Measurements from ENCODE around the gene CRISP3. TPM values are rescaled to one million over a fixed set of nuclear protein-coding genes. Genes with fewer than 3 reads are reported as not detected.

The CRISP3 gene
- total and polyA plus RNA-seq, 2 of the 8 experiments (the other 6 are each of a cell fraction or from before 2014, with no cell fraction given): not detected

GRCh38 chr6:49782725-49783124 is 38.5 kb upstream of the CRISP3 start:
- Histone ChIP-seq H4K8ac (ENCODE audit: extremely low read depth, insufficient read depth, low read length) (no peak overlapping the region), H2BK20ac (ENCODE audit: low read length) (no peak overlapping the region), H3K4me1 (replicated peaks in 1 of 4; ENCODE audit: control insufficient read depth in 3 of 4, insufficient read depth in 4 of 4, low read length in 3 of 4) (no peaks in the 10 kb centered on the region; a peak in 1 of 7 replicates), H4K91ac (replicated peaks; ENCODE audit: insufficient read length, low read length) (no peak overlapping the region), H3K4ac (replicated peaks; ENCODE audit: insufficient read length, low read depth, low read length) (no peak overlapping the region), H4K20me1 (replicated peaks in 1 of 2; ENCODE audit: control insufficient read depth in 1 of 2, insufficient read depth in 2 of 2, low read length in 2 of 2) (no peaks in the 10 kb centered on the region), H2AFZ (ENCODE audit: low read length) (no peak overlapping the region), H3K4me3 (ENCODE audit: extremely low read depth in 1 of 4, insufficient read depth in 2 of 4, low read depth in 3 of 4, low read length in 4 of 4) (no peak overlapping the region), H3K18ac (ENCODE audit: extremely low read depth, low read length) (no peak overlapping the region), H2AK5ac (ENCODE audit: low read depth, low read length) (no peak overlapping the region), H3K79me2 (ENCODE audit: control insufficient read depth in 1 of 2, insufficient read depth in 2 of 2, low read length in 2 of 2) (no peaks in the 10 kb centered on the region), H4K5ac (ENCODE audit: insufficient read length, low read depth, low read length) (no peak overlapping the region), H3K9ac (replicated peaks in 1 of 4; ENCODE audit: extremely low read depth in 1 of 4, low read depth in 3 of 4, low read length in 3 of 4) (no peak overlapping the region), H3K56ac (replicated peaks; ENCODE audit: insufficient read length, low read depth, low read length) (no peak overlapping the region), H3K27ac (ENCODE audit: low read depth, low read length) (no peak overlapping the region), H3K79me1 (ENCODE audit: low read depth, low read length) (no peaks in the 10 kb centered on the region), H2BK120ac (replicated peaks; ENCODE audit: low read depth, low read length) (no peak overlapping the region), H3K14ac (ENCODE audit: insufficient read length) (no peak overlapping the region), H3K36me3 (ENCODE audit: control insufficient read depth in 2 of 4, insufficient read depth in 4 of 4, low read length in 3 of 4) (no peaks in the 10 kb centered on the region), H3K9me3 (ENCODE audit: insufficient read depth in 2 of 2, low read depth in 1 of 2, low read length in 1 of 2) (no peaks in the 10 kb centered on the region), H2BK15ac (ENCODE audit: low read length) (no peak overlapping the region), H3K4me2 (ENCODE audit: insufficient read depth in 1 of 2, low read depth in 2 of 2, low read length in 2 of 2) (no peak overlapping the region), H2BK12ac (ENCODE audit: low read depth, low read length) (no peak overlapping the region), H3K27me3 (replicated peaks in 1 of 4; ENCODE audit: control insufficient read depth in 3 of 4, extremely low read depth in 1 of 4, insufficient read depth in 3 of 4, low read length in 3 of 4) (no peaks in the 10 kb centered on the region), H3K23ac (ENCODE audit: insufficient read length) (no peak overlapping the region), H3K23me2 (ENCODE audit: low read depth, low read length) (no peaks in the 10 kb centered on the region), H2BK5ac (ENCODE audit: low read depth, low read length) (no peak overlapping the region)
- no peak for FAIRE-seq
- POLR2A ChIA-PET (ENCODE audit: partially characterized antibody): no interaction called here
- CTCF ChIA-PET (ENCODE audit: partially characterized antibody): no interaction called here
- DNase-seq (ENCODE audit: low read depth in 1 of 2, low spot score in 2 of 2): no peak
- 92% methylated on average over 7 of the region's 7 CpGs; no CpG with 5 or more reads in 1 of the 2 experiments for WGBS, 2 experiments (ENCODE audit: extremely low coverage in 1 of 2, insufficient coverage in 1 of 2, insufficient read length in 1 of 2, insufficient replicate concordance in 2 of 2, low coverage in 1 of 2, low lambda C conversion rate in 2 of 2, missing lambda C conversion rate in 1 of 2)
- TF ChIP-seq JUN (IDR thresholded peaks at IDR 0.05; ENCODE audit: low read depth, low read length) (no peak), RXRA (IDR thresholded peaks at IDR 0.05; ENCODE audit: insufficient read depth, low read depth, low read length) (no peak), CREB1 (IDR thresholded peaks at IDR 0.05) (no peak), EP300 (IDR thresholded peaks at IDR 0.05; ENCODE audit: borderline replicate concordance in 1 of 2, low read depth in 2 of 2, low read length in 2 of 2) (no peak), KDM1A (IDR thresholded peaks at IDR 0.05; ENCODE audit: borderline replicate concordance, low read length) (no peak), SP2 (IDR thresholded peaks at IDR 0.05; ENCODE audit: low read length) (no peak), CTCF (IDR thresholded peaks at IDR 0.05; ENCODE audit: control extremely low read depth in 1 of 3, insufficient read depth in 1 of 3, low read depth in 1 of 3, low read length in 3 of 3) (no peak), CHD1 (IDR thresholded peaks at IDR 0.05; ENCODE audit: low read depth, low read length) (no peak), MAX (IDR thresholded peaks at IDR 0.05) (no peak)

All from H1 (cell line).